H1 (cell line): ENCODE results near the gene TCHH. TPM values are rescaled to one million over a fixed set of nuclear protein-coding genes. Genes with fewer than 3 reads are reported as not detected.

Source experiments
- CTCF ChIA-PET: fragments of 300-600 bp; sonication (Branson Sonifier 250); formaldehyde crosslinking; loops from one replicate; lab custom pipeline; 2021; ENCODE audit not compliant: partially characterized antibody; lab: Charles Lee
- POLR2A ChIA-PET: fragments of 300-600 bp; sonication (Branson Sonifier 250); formaldehyde crosslinking; loops from one replicate; lab custom pipeline; 2021; ENCODE audit warnings: inconsistent platforms; ENCODE audit not compliant: partially characterized antibody; lab: Charles Lee
- DNase-seq, 2 experiments: peaks; one replicate each; pipeline versions ENCODE4 v3.0.0 to v3.0.0-alpha.2; 2010 to 2022; ENCODE audit warnings: low spot score in 2 of 2, low read depth in 1 of 2, mixed read lengths in 1 of 2
- FAIRE-seq: peaks from 2 replicates; lab custom pipeline; 2011; peaks lifted over from hg19 to GRCh38; lab: Jason Lieb, UNC
- H2AFZ ChIP-seq: 2 replicates; pipeline ENCODE4 v1.8.1; 2012; ENCODE audit warnings: low read length, inconsistent platforms
- H2AK5ac ChIP-seq: 2 replicates; pipeline ENCODE4 v1.6.1; 2013; ENCODE audit warnings: low read depth, low read length
- H2BK120ac ChIP-seq: replicated peaks from 2 replicates; pipeline ENCODE3; 2013; ENCODE audit warnings: low read depth, low read length, inconsistent platforms
- H2BK12ac ChIP-seq: 2 replicates; pipeline ENCODE4 v1.6.1; 2013; ENCODE audit warnings: low read depth, low read length
- H2BK15ac ChIP-seq: 2 replicates; pipeline ENCODE4 v1.6.1; 2013; ENCODE audit warnings: low read length
- H2BK20ac ChIP-seq: 2 replicates; pipeline ENCODE4 v1.6.1; 2013; ENCODE audit warnings: low read length
- H2BK5ac ChIP-seq: 2 replicates; pipeline ENCODE4 v1.6.1; 2013; ENCODE audit warnings: low read depth, low read length
- H3K14ac ChIP-seq: 2 replicates; pipeline ENCODE4 v1.6.1; 2013; ENCODE audit warnings: inconsistent platforms; ENCODE audit not compliant: insufficient read length
- H3K18ac ChIP-seq: 2 replicates; pipeline ENCODE4 v1.6.1; 2013; ENCODE audit warnings: low read length; ENCODE audit errors: extremely low read depth
- H3K23ac ChIP-seq: 2 replicates; pipeline ENCODE4 v1.6.1; 2013; ENCODE audit warnings: inconsistent platforms; ENCODE audit not compliant: insufficient read length
- H3K23me2 ChIP-seq: 2 replicates; pipeline ENCODE4 v1.6.1; 2013; ENCODE audit warnings: low read depth, low read length
- H3K27ac ChIP-seq: 2 replicates; pipeline ENCODE4 v1.6.1; 2011; ENCODE audit warnings: low read depth, low read length, inconsistent platforms
- H3K27me3 ChIP-seq, 4 experiments: replicated peaks in 1 of 4; 1 replicate in 1 of 4; 2 replicates in 3 of 4; pipeline versions ENCODE4 v1.6.1 to v1.8.1; 2011 to 2013; ENCODE audit warnings: low read length in 3 of 4, mild to moderate bottlenecking in 3 of 4, inconsistent platforms in 2 of 4, mixed read lengths in 2 of 4, moderate library complexity in 1 of 4; ENCODE audit not compliant: control insufficient read depth in 3 of 4, insufficient read depth in 3 of 4; ENCODE audit errors: extremely low read depth in 1 of 4
- H3K36me3 ChIP-seq, 4 experiments: 2 replicates each; pipeline versions ENCODE4 v1.6.1 to v1.8.1; 2011 to 2013; ENCODE audit warnings: mild to moderate bottlenecking in 4 of 4, low read length in 3 of 4, moderate library complexity in 2 of 4, control low read depth in 1 of 4, inconsistent platforms in 1 of 4; ENCODE audit not compliant: insufficient read depth in 4 of 4, control insufficient read depth in 2 of 4
- H3K4ac ChIP-seq: replicated peaks from 2 replicates; pipeline ENCODE3; 2013; ENCODE audit warnings: low read length, low read depth, mixed read lengths, inconsistent platforms; ENCODE audit not compliant: insufficient read length
- H3K4me1 ChIP-seq, 4 experiments: replicated peaks in 1 of 4; 1 replicate in 1 of 4; 2 replicates in 3 of 4; pipeline versions ENCODE4 v1.6.1 to v1.8.1; 2011 to 2013; ENCODE audit warnings: low read length in 3 of 4, inconsistent platforms in 2 of 4, mixed read lengths in 1 of 4; ENCODE audit not compliant: insufficient read depth in 4 of 4, control insufficient read depth in 3 of 4
- H3K4me2 ChIP-seq, 2 experiments: 2 replicates each; pipeline versions ENCODE4 v1.6.1 to v1.8.1; 2011 to 2013; ENCODE audit warnings: low read depth in 2 of 2, low read length in 2 of 2, control low read depth in 1 of 2, inconsistent platforms in 1 of 2, mild to moderate bottlenecking in 1 of 2; ENCODE audit not compliant: insufficient read depth in 1 of 2
- H3K4me3 ChIP-seq, 4 experiments: fragments of 200-600, 300-600 bp in 1 of 4; sonication (generic), shearing (Covaris generic), sonication (Bioruptor Twin) in 1 of 4; 2 replicates each; pipeline versions ENCODE4 v1.5.1 to v1.8.1; 2011 to 2016; ENCODE audit warnings: low read length in 4 of 4, low read depth in 3 of 4, control low read depth in 2 of 4, inconsistent platforms in 2 of 4, mild to moderate bottlenecking in 2 of 4, mixed read lengths in 1 of 4, moderate library complexity in 1 of 4; ENCODE audit not compliant: insufficient read depth in 2 of 4; ENCODE audit errors: extremely low read depth in 1 of 4
- H3K56ac ChIP-seq: replicated peaks from 2 replicates; pipeline ENCODE3; 2013; ENCODE audit warnings: low read depth, mild to moderate bottlenecking, mixed read lengths, low read length, inconsistent platforms; ENCODE audit not compliant: insufficient read length
- H3K79me1 ChIP-seq: 2 replicates; pipeline ENCODE4 v1.6.1; 2013; ENCODE audit warnings: low read depth, low read length, control low read depth
- H3K79me2 ChIP-seq, 2 experiments: 2 replicates each; pipeline versions ENCODE4 v1.6.1 to v1.8.1; 2012 to 2013; ENCODE audit warnings: low read length in 2 of 2, mild to moderate bottlenecking in 2 of 2, inconsistent platforms in 1 of 2; ENCODE audit not compliant: insufficient read depth in 2 of 2, control insufficient read depth in 1 of 2
- H3K9ac ChIP-seq, 4 experiments: replicated peaks in 1 of 4; 1 replicate in 1 of 4; 2 replicates in 3 of 4; pipeline versions ENCODE4 v1.6.1 to v1.8.1; 2011 to 2013; ENCODE audit warnings: low read depth in 3 of 4, low read length in 3 of 4, control low read depth in 2 of 4, mild to moderate bottlenecking in 2 of 4, moderate library complexity in 2 of 4, inconsistent platforms in 1 of 4; ENCODE audit errors: extremely low read depth in 1 of 4
- H3K9me3 ChIP-seq, 2 experiments: 2 replicates each; pipeline versions ENCODE4 v1.6.1 to v1.8.1; 2012 to 2013; ENCODE audit warnings: mild to moderate bottlenecking in 2 of 2, moderate library complexity in 2 of 2, control low read depth in 1 of 2, inconsistent platforms in 1 of 2, low read depth in 1 of 2, low read length in 1 of 2, mixed read lengths in 1 of 2; ENCODE audit not compliant: insufficient read depth in 2 of 2
- H4K20me1 ChIP-seq, 2 experiments: replicated peaks in 1 of 2; 2 replicates each; pipeline versions ENCODE3 to v1.8.1; 2011 to 2013; ENCODE audit warnings: inconsistent platforms in 2 of 2, low read length in 2 of 2, mild to moderate bottlenecking in 1 of 2; ENCODE audit not compliant: insufficient read depth in 2 of 2, control insufficient read depth in 1 of 2
- H4K5ac ChIP-seq: 2 replicates; pipeline ENCODE4 v1.6.1; 2013; ENCODE audit warnings: low read length, low read depth, mixed read lengths, inconsistent platforms; ENCODE audit not compliant: insufficient read length
- H4K8ac ChIP-seq: 2 replicates; pipeline ENCODE4 v1.8.0; 2013; ENCODE audit warnings: mild to moderate bottlenecking, moderate library complexity, low read length, inconsistent platforms; ENCODE audit not compliant: insufficient read depth; ENCODE audit errors: extremely low read depth
- H4K91ac ChIP-seq: replicated peaks from 2 replicates; pipeline ENCODE3; 2013; ENCODE audit warnings: low read length, mixed read lengths, inconsistent platforms; ENCODE audit not compliant: insufficient read length
- ASH2L ChIP-seq: fragments of 200-600, 300-600 bp; sonication (generic); IDR thresholded peaks from one replicate; pipeline ENCODE4 v1.7.1; 2017; ENCODE audit warnings: low read length
- ATF2 ChIP-seq: IDR thresholded peaks from 2 replicates; pipeline ENCODE4 v1.6.1; 2012; ENCODE audit warnings: low read length, inconsistent platforms
- CBX8 ChIP-seq: fragments of 300-800, 300-1000 bp; sonication (generic); IDR thresholded peaks from 2 replicates; pipeline ENCODE4 v1.7.1; 2016; ENCODE audit warnings: low read depth, low read length, borderline replicate concordance
- CEBPB ChIP-seq: IDR thresholded peaks from 2 replicates; pipeline ENCODE4 v1.6.1; 2012; ENCODE audit warnings: low read depth, low read length
- CTCF ChIP-seq, 3 experiments: IDR thresholded peaks; 1 replicate in 2 of 3; 2 replicates in 1 of 3; pipeline versions ENCODE4 v1.5.1 to v1.6.1; 2011; ENCODE audit warnings: low read length in 3 of 3, mild to moderate bottlenecking in 3 of 3, inconsistent platforms in 2 of 3, low read depth in 1 of 3, moderate library complexity in 1 of 3; ENCODE audit not compliant: insufficient read depth in 1 of 3; ENCODE audit errors: control extremely low read depth in 1 of 3
- EGR1 ChIP-seq: IDR thresholded peaks from 2 replicates; pipeline ENCODE4 v1.6.1; 2011; ENCODE audit warnings: low read depth, low read length, borderline replicate concordance
- KDM5A ChIP-seq: fragments of 200-600 bp; IDR thresholded peaks from 2 replicates; pipeline ENCODE4 v1.7.1; 2012; ENCODE audit warnings: mild to moderate bottlenecking, low read length, inconsistent platforms, mixed read lengths
- POLR2AphosphoS5 ChIP-seq: IDR thresholded peaks from 2 replicates; pipeline ENCODE4 v1.6.1; 2011; ENCODE audit warnings: low read depth, low read length
- SIX5 ChIP-seq: IDR thresholded peaks from 2 replicates; pipeline ENCODE4 v1.6.1; 2011; ENCODE audit warnings: mild to moderate bottlenecking, low read depth, low read length
- SUZ12 ChIP-seq: fragments of 200-600 bp; sonication (generic); IDR thresholded peaks from 2 replicates; pipeline ENCODE4 v1.6.1; 2012; ENCODE audit warnings: mild to moderate bottlenecking, inconsistent platforms, low read length, moderate library complexity, mixed read lengths
- TCF12 ChIP-seq: IDR thresholded peaks from 2 replicates; pipeline ENCODE4 v1.6.1; 2011; ENCODE audit warnings: low read depth, mild to moderate bottlenecking, low read length
- YY1 ChIP-seq: IDR thresholded peaks from 2 replicates; pipeline ENCODE4 v1.6.1; 2011; ENCODE audit warnings: low read depth, mild to moderate bottlenecking, low read length
- WGBS, 2 experiments: shearing (Covaris generic) in 1 of 2; methylation state at CpG; one replicate each; pipeline versions ENCODE4 v1.1.6 to v1.1.7; 2013 to 2015; ENCODE audit warnings: low lambda C conversion rate in 2 of 2, mixed read lengths in 2 of 2, inconsistent platforms in 1 of 2, low coverage in 1 of 2, missing lambda C conversion rate in 1 of 2; ENCODE audit not compliant: insufficient replicate concordance in 2 of 2, insufficient coverage in 1 of 2, insufficient read length in 1 of 2; ENCODE audit errors: extremely low coverage in 1 of 2, missing lambda C conversion rate in 1 of 2; 5-methylcytosine and 5-hydroxymethylcytosine counted together
- polyA plus RNA-seq, 7 experiments: library from polyadenylated mRNA; depleted of rRNA in 3 of 7; stranded (reverse) in 5 of 7; unstranded in 2 of 7; fragments of >200 nt in 5 of 7; fragments of 200-250 nt in 2 of 7; gene quantifications; 1 replicate in 5 of 7; 2 replicates in 1 of 7; 4 replicates in 1 of 7; pipeline versions ENCODE4 v1.2.1 to v1.2.3, GENCODE V29; 2011 to 2013; ENCODE audit warnings: missing spikeins in 2 of 7, mixed read lengths in 2 of 7
- total RNA-seq: library from RNA; stranded (reverse); fragmentation: NEBNext Ultra II Directional; extraction: Animal tissue kit (Norgen Biotek cat#: 25700); gene quantifications from 2 replicates; pipeline ENCODE4 v1.2.1, GENCODE V29; 2021

The TCHH gene
- total and polyA plus RNA-seq, 2 of the 8 experiments (the other 6 are each of a cell fraction or from before 2014, with no cell fraction given): 0.02 to 0.07 TPM

- Histone ChIP-seq H3K27ac (no peak overlapping the region), H3K9me3 (peaks cover 4 to 27% of the 10 kb centered on the region in 2 experiments; a peak in 2 of 4 replicates), H3K14ac (no peak overlapping the region), H2BK5ac (no peak overlapping the region), H2AFZ (no peak overlapping the region), H2BK15ac (no peak overlapping the region), H3K4me2 (no peak overlapping the region), H3K27me3 (no peaks in the 10 kb centered on the region), H3K23me2 (no peaks in the 10 kb centered on the region), H2AK5ac (no peak overlapping the region), H2BK12ac (no peak overlapping the region), H3K4me1 (no peaks in the 10 kb centered on the region), H4K91ac (no peak overlapping the region), H2BK120ac (no peak overlapping the region), H3K18ac (no peak overlapping the region), H4K8ac (no peak overlapping the region), H3K79me2 (no peaks in the 10 kb centered on the region), H4K20me1 (no peaks in the 10 kb centered on the region), H3K4me3 (no peak overlapping the region), H3K4ac (no peak overlapping the region), H3K9ac (no peak overlapping the region), H2BK20ac (no peak overlapping the region), H3K36me3 (no peaks in the 10 kb centered on the region), H3K23ac (no peak overlapping the region), H4K5ac (no peak overlapping the region), H3K79me1 (no peaks in the 10 kb centered on the region), H3K56ac (no peak overlapping the region)
- DNase-seq (no peak), FAIRE-seq (no peak)
- 84% methylated on average over 3 of the region's 3 CpGs; no CpG with 5 or more reads in 1 of the 2 experiments for WGBS, 2 experiments
- ChIA-PET POLR2A (no interaction called here), CTCF (no interaction called here)
- TF ChIP-seq POLR2AphosphoS5 (no peak), EGR1 (no peak), ASH2L (no peak), CBX8 (no peak), SIX5 (no peak), CTCF (IDR thresholded peaks at IDR 0.05; ENCODE audit: control extremely low read depth in 1 of 3, insufficient read depth in 1 of 3, low read depth in 1 of 3, low read length in 3 of 3) (no peak), CEBPB (no peak), YY1 (no peak), TCF12 (no peak), KDM5A (no peak), ATF2 (no peak), SUZ12 (no peak)
Measured at GRCh38 chr1:152071123-152071522, 44.1 kb downstream of the TCHH start.
